HG03521 (cell line): ENCODE measurements around the gene C11orf71.

Source experiments
- ATAC-seq: cut with Tn5 transposase; IDR thresholded peaks from one replicate; pipeline ENCODE4 v1.9.1; 2021; ENCODE audit warnings: mild to moderate bottlenecking, moderate library complexity; ENCODE audit not compliant: unreplicated experiment

Gene C11orf71

DNA sequence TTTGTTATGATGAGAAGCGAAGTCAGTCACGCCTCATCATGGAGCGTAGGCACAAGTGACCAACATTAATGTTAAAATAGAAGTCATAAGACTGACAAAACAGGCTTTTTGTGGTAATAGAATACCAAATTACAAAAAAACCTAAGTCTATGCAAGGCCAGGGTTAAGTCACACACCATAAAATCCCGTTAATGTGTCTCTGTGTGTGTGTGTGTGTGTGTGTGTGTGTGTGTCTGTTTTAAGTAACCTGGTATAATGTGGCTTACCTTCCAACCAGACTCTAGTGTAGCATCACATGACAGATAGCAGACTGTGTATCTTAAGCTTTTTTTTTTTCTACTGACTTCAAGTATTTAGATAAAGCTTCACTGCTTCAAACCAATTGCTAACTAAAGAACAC lies 38.0 kb downstream of the C11orf71 start:
- ATAC-seq: no peak

DNA sequence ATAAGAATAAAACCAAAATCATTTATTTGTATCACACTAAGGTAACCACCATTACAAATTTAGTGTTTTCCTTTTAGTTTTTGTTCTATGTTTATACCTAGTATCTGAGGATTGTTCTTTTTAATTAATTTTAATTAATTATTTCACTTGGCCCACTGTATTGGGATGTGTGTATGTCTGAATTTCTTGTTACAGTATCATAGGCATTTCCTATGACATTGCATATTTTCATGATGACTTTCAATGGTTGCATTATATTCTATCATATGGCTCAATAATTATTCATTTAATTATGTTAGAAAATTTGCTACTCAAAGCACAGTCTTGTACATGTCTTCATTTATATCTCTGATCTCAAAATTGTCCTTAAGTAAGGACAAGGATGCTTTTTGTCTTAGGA lies 41.0 kb downstream of the C11orf71 start:
- ATAC-seq: no peak

GRCh38 chr11:114358716-114359115 lies 41.6 kb downstream of the C11orf71 start:
- no peak for ATAC-seq

DNA sequence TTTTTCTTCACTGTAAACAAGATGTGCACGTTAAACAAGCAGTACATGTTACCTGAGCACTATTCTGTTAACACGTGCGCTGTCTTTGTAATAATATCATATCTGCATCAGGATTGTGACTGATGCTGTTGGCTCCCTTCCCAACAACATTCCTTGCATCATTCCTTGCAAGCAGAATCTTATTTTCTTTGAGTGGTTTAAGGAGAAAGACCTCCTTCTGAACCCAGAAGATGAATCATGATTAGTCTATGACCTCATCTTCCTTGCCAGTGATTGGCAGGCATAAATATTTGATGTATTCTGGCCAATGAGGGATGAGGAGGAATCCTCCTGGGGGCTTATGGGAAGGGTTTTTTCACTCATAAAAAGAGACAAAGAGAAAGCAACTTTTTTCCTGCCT lies 46.2 kb downstream of the C11orf71 start:
- no peak for ATAC-seq

DNA sequence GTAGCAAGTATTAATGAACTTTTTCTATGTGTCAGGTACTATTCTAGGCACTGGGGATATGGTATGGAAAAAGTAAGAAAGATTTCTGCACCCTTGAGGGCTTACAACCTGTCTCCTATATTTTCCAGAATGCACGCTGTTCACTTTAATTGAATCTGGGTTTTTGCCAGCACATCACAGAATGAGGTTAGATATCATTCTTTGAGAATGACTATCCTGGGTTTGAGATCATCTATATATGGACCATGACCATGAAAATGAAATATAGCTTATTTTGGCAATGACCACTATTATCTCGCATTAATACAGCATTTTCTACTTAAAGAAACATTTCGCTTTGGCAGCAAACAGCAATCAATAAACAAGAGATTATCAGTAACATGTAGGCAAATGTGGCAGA lies 46.9 kb downstream of the C11orf71 start:
- no peak for ATAC-seq

- ATAC-seq: no peak
Measured at GRCh38 chr11:114350022-114350421, 50.3 kb downstream of the C11orf71 start.
